Activated naive CD8-positive, alpha-beta T cell treated with anti-CD3 and anti-CD28 coated beads for 36 hours (primary cell): ENCODE measurements around the gene FBL. TPM values are rescaled to one million over a fixed set of nuclear protein-coding genes. Genes with fewer than 3 reads are reported as not detected.

ENCODE experiments used
- DNase-seq: peaks from one replicate; pipeline ENCODE4 v3.0.0; 2021
- H3K27ac Mint-ChIP-seq: one replicate; pipeline ENCODE4 v1.8.0; 2022; ENCODE audit warnings: mild to moderate bottlenecking, moderate library complexity, mixed read lengths
- H3K27me3 Mint-ChIP-seq: one replicate; pipeline ENCODE4 v1.8.0; 2022; ENCODE audit warnings: mild to moderate bottlenecking, mixed read lengths
- H3K36me3 Mint-ChIP-seq: one replicate; pipeline ENCODE4 v1.8.0; 2021; ENCODE audit warnings: mild to moderate bottlenecking, mixed read lengths
- H3K4me1 Mint-ChIP-seq: one replicate; pipeline ENCODE4 v1.8.0; 2021; ENCODE audit warnings: mixed read lengths
- H3K4me3 Mint-ChIP-seq: one replicate; pipeline ENCODE4 v1.8.0; 2022; ENCODE audit warnings: mild to moderate bottlenecking, moderate library complexity, mixed read lengths
- H3K9me3 Mint-ChIP-seq: one replicate; pipeline ENCODE4 v1.8.0; 2022; ENCODE audit warnings: mixed read lengths
- total RNA-seq, 2 experiments: library from RNA; stranded (reverse); gene quantifications; one replicate each; pipeline ENCODE4 v1.2.3, GENCODE V29; 2021

Gene FBL
- total RNA-seq, 2 experiments from 2014 or later, result 925 to 936 TPM

DNA sequence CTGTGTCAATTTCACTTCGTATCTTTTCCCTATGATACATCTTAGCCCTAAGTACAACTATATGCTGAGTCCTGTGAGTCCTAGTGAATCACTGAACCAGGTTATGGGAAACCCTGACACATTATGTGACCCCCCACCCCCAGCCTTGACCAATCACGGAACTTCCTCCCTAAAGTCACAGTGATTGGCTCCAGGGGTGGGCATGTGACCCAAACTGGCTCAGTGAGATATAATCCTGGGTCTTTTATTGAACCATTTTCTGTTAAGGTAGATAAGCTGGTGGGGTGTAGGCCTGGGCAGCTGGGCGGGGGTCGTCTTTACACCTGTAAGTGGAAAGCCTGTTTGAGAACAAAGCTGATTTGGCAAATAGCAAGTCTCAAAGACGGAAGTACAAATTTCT, 19.8 kb upstream of the FBL start:
- Mint-ChIP-seq H3K27me3 (no peaks in the 10 kb centered on the region), H3K4me3 (no peak overlapping the region), H3K36me3 (peaks cover 10% of the 10 kb centered on the region), H3K4me1 (no peaks in the 10 kb centered on the region), H3K9me3 (no peaks in the 10 kb centered on the region), H3K27ac (peak overlapping the region; percentile 25)
- no peak for DNase-seq

DNA sequence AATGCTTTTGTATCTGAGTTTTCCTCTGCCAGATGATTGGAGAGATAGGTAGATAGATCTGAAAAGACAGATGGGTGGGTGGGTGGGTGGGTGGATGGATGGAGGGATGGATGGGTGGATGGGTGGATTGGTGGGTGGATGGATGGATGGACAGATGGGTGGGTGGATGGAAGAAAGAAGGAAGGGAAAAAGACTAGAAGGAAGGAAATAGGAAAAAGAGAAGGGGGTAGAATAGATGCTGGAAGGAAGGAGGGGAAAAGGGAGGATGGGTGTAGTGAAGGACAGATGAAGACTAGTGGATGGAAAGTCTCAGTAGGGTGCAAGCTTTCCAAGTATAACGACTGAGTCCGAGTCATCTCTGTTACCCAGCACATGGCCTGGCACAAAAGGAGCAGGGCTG, 19.0 kb upstream of the FBL start:
- DNase-seq, result no peak
- Mint-ChIP-seq H3K27me3 (no peaks in the 10 kb centered on the region), H3K36me3 (peaks cover 10% of the 10 kb centered on the region), H3K27ac (peak overlapping the region; percentile 3), H3K9me3 (no peaks in the 10 kb centered on the region), H3K4me1 (no peaks in the 10 kb centered on the region), H3K4me3 (no peak overlapping the region)

DNA sequence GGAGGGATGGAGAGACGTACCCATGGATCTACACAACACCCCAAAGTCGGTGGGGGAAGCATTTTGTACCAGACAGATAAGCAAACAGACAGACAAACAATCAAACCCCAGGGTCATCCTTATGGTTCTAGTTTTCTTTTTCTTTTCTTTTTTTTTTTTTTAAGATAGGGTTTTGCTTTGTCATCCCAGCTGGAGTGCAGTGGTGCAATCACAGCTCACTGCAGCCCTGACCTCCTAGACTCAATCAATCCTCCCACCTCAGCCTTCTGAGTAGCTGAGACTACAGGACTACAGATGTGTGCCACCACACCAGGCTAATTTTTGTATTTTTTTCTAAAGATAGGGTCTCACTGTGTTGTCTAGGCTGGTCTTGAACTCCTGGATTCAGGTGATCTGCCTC, 17.9 kb upstream of the FBL start:
- Mint-ChIP-seq H3K36me3 (peaks cover 10% of the 10 kb centered on the region), H3K4me3 (no peak overlapping the region), H3K4me1 (no peaks in the 10 kb centered on the region), H3K27ac (no peak overlapping the region), H3K27me3 (no peaks in the 10 kb centered on the region), H3K9me3 (no peaks in the 10 kb centered on the region)
- no peak for DNase-seq

DNA sequence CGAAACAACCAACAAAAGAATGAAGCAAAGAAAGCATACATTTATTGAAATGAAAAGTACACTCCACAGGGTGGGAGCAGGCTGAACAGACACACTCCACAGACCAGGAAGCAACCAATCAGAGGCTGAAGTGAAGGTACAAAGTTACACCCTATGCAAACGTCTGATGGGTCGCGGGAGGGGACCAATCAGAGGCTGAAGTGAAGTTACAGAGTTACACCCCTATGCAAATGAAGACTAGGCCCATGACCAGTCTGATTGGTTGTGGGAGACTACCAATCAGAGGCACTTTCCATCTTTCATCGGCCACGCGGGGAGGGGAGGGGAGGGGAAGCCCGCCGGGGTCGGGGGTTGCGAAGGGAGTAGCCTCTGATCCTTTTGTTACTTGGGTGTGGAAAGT, 12.4 kb upstream of the FBL start:
- H3K27me3 Mint-ChIP-seq, result no peaks in the 10 kb centered on the region
- peaks cover 4% of the 10 kb centered on the region for H3K36me3 Mint-ChIP-seq
- H3K4me1 Mint-ChIP-seq, result no peaks in the 10 kb centered on the region
- no peak overlapping the region for H3K4me3 Mint-ChIP-seq
- no peak for DNase-seq
- H3K9me3 Mint-ChIP-seq, result no peaks in the 10 kb centered on the region
- H3K27ac Mint-ChIP-seq, result no peak overlapping the region

DNA sequence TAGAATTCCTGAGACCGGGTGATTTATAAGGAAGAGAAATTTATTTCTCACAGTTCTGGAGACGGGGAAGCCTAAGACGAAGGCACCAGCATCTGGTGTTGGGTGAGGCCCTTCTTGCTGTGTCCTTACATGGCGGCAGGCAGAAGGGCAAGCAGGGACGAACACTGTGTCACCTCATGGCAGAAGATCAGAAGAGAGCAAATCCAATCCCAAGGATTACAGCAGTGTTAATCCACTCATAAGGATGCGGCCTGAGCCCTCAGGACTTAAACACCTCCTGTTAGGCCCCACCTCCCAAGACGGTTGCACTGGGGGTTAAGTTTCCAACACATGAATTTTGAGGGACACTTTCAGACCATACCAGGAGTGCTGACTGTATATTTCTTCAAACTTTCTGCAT, 6.7 kb upstream of the FBL start:
- no peaks in the 10 kb centered on the region for H3K9me3 Mint-ChIP-seq
- H3K27ac Mint-ChIP-seq, result no peak overlapping the region
- DNase-seq, result no peak
- no peaks in the 10 kb centered on the region for H3K36me3 Mint-ChIP-seq
- H3K27me3 Mint-ChIP-seq, result no peaks in the 10 kb centered on the region
- H3K4me1 Mint-ChIP-seq, result no peaks in the 10 kb centered on the region
- H3K4me3 Mint-ChIP-seq, result no peak overlapping the region

DNA sequence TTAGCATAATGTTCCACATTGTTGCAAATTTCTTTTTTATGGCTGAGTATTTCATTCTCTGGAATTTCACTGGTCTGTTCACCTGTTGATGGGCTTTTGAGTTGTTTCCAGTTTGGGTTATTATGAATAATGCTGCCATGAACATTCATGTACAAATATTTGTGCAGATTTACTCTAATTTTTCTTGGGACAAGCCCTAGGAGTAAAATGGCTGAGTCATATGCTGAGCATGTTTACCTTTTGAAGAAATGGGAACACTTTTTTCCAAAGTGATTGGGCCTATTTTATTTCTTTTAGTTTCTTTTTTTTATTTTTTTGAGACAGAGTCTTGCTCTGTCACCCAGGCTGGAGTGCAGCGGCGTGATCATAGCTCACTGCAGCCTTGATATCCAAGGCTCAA, 4.7 kb upstream of the FBL start:
- peaks cover 4% of the 10 kb centered on the region for H3K36me3 Mint-ChIP-seq
- H3K27me3 Mint-ChIP-seq, result no peaks in the 10 kb centered on the region
- H3K4me3 Mint-ChIP-seq, result no peak overlapping the region
- peaks cover 10% of the 10 kb centered on the region for H3K4me1 Mint-ChIP-seq
- no peak overlapping the region for H3K27ac Mint-ChIP-seq
- H3K9me3 Mint-ChIP-seq, result no peaks in the 10 kb centered on the region
- no peak for DNase-seq

DNA sequence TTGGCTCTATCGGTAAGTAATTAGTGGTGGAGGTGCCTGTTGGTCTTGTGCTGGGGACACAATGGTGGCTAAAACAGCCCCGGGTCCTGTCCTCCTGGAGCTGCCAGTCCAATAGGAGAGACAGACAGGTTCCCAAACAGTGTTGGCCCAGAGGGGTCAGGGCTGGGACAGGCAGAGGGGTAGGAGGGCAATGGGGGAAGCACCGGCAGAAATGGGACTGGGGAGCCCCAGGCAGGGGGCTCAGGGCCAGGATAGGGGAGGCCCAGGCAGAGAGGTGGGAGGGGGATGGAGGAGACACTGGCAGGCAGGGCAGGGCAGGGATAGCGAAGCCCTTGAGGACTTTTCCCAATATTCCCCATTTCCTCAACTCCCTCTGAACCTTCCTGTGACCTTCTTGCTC, 2.2 kb upstream of the FBL start:
- Mint-ChIP-seq H3K9me3 (no peaks in the 10 kb centered on the region), H3K27me3 (no peaks in the 10 kb centered on the region), H3K27ac (no peak overlapping the region), H3K4me3 (no peak overlapping the region), H3K4me1 (peaks cover 24% of the 10 kb centered on the region), H3K36me3 (peaks cover 24% of the 10 kb centered on the region)
- DNase-seq, result no peak

DNA sequence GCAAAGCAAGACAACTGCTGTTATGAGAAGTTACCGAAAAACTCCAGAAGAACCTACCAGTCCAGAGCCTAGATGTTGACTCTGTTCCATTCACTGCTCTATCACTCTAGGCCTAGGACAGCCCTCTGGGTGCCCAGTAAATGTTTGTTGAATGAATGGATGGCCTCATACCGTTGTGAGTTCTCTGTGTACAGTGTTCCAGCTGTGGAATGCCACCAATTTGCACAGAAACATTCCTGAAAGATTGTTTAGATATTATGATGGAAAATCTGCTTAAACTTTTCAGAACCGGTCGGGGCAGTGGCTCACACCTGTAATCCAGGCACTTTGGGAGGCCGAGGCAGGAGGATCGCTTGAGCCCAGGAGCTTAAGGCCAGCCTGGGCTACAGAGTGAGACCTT, 1.3 kb upstream of the FBL start:
- Mint-ChIP-seq H3K4me3 (no peak overlapping the region), H3K27ac (no peak overlapping the region), H3K27me3 (no peaks in the 10 kb centered on the region), H3K9me3 (no peaks in the 10 kb centered on the region), H3K4me1 (peaks cover 32% of the 10 kb centered on the region), H3K36me3 (peaks cover 29% of the 10 kb centered on the region)
- no peak for DNase-seq

DNA sequence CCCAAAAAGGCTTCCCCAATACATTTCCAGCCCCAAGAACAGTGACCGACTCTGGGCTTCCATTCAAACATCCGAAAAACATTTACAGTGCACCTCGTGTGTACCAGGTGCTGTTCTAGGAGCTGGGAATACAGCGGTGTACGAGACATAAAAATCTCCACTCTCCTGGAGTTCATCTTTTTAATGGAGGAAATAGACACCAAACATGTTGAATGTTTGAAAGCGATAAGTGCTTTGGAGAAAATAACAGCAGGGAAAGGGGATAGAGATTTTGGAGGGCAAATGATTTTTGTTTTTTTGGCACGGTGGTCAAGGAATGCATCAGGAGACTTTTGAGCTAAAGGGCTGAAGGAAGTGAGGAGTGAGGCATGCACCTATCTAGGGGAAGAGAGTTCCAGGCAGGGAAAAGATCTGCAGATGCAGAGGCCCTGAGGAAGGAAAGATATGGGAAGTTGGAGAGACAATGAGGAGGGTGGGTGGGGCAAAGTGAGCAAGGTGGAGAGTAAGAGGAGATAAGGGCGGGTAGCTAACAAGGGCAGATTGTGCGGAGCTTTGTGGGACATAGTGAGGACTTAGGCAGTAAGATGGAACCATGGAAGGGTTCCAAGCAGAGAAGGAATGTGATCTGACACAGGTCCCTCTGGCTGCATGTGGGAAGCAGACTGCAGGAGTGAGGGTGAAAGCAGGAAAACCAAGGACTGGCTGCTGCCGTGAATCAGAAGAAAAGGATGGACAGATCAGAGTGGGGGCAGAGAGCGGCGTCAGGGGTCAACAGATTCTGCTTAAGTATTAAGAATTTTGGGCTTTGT, 703 bp upstream of the FBL start:
- H3K9me3 Mint-ChIP-seq, result no peaks in the 10 kb centered on the region
- H3K4me3 Mint-ChIP-seq, result peak overlapping the region; percentile 96
- peak overlapping the region; percentile 97 for H3K27ac Mint-ChIP-seq
- peaks cover 36% of the 10 kb centered on the region for H3K4me1 Mint-ChIP-seq
- no peak for DNase-seq
- H3K27me3 Mint-ChIP-seq, result no peaks in the 10 kb centered on the region
- H3K36me3 Mint-ChIP-seq, result peaks cover 33% of the 10 kb centered on the region

DNA sequence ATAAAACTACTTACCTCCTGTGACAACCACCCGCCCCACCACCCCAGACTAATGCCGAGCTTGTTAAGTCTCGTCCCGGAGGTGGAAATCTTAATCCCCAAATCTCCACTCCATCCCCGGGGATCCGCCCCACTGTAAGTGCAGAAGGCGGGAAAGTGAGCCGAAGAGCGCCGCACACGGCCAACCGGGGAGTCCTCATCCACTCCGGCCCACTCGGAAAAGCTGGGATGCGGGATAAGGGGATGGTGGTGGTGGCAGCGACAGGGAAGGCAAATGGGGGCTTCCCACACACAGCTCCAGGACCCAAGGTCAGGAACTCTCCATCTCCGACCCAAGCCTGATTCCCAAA, 621 bp downstream of the FBL start:
- H3K27me3 Mint-ChIP-seq, result no peaks in the 10 kb centered on the region
- peak overlapping the region; percentile 96 for H3K4me3 Mint-ChIP-seq
- no peaks in the 10 kb centered on the region for H3K9me3 Mint-ChIP-seq
- DNase-seq, result no peak
- peaks cover 38% of the 10 kb centered on the region for H3K4me1 Mint-ChIP-seq
- H3K36me3 Mint-ChIP-seq, result peaks cover 34% of the 10 kb centered on the region
- peak overlapping the region; percentile 97 for H3K27ac Mint-ChIP-seq

DNA sequence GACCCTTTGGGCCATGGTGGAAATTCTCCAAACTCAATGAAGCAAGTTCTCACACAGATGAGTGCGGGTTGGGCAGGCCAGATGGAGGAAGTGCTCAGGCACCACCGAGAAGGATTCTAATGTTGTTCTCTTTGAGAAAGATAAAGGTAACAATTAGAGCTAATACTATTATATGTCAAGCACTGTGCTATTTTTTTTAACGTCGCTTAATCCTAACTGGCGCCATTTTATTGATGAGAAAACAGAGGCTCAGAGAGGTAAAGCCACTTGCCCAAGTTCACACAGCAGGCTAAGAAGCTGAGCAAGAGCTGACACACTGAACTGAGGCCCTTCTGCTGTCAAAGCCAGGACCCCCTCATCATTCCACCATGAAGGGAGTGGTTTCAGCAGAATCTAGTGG, 1.0 kb downstream of the FBL start:
- H3K27me3 Mint-ChIP-seq, result no peaks in the 10 kb centered on the region
- no peaks in the 10 kb centered on the region for H3K9me3 Mint-ChIP-seq
- H3K4me1 Mint-ChIP-seq, result peaks cover 38% of the 10 kb centered on the region
- peak overlapping the region; percentile 96 for H3K4me3 Mint-ChIP-seq
- H3K27ac Mint-ChIP-seq, result peak overlapping the region; percentile 97
- no peak for DNase-seq
- H3K36me3 Mint-ChIP-seq, result peaks cover 38% of the 10 kb centered on the region

DNA sequence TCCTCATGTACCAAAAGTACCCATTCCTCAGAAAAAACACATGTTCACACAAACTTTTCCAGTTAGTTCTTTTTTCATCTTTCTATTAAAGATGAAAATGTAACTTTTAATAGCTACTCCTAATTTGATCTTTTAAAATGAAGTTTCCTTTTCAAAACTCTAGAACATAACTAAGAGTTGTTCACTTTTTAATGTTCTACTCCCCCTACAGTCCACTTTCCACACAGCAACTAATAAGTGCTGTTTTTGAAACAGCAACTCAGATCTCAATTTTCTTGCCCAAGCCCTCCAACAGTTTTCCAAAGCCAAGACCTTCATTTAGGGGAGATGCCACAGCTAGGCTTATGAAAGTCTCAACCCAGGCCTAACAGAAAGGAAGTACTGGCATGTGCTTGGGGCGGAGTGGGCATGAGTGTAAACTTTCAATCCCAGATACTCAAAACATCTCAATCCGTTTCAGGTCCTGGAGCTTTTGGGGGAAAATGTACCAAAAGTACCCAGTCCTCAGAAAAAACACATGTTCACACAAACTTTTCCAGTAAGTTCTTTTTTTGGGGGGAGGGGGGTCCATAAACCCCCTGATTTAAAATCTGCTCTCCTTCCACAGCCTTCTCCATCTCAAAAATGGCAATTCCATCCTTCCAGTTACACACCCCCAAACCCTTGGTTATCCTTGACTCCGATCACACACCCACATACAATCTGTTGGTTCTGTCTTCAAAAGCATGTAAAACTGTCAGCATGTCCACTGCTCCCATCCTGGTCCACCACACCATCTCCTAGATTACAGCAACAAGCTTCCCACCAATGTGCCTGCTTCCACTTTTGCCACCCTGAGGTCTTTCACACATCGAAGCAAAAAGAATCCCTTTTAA, 2.0 kb downstream of the FBL start:
- H3K9me3 Mint-ChIP-seq, result no peaks in the 10 kb centered on the region
- no peak for DNase-seq
- peaks cover 38% of the 10 kb centered on the region for H3K4me1 Mint-ChIP-seq
- H3K36me3 Mint-ChIP-seq, result peaks cover 41% of the 10 kb centered on the region
- H3K27ac Mint-ChIP-seq, result peak overlapping the region; percentile 97
- no peaks in the 10 kb centered on the region for H3K27me3 Mint-ChIP-seq
- H3K4me3 Mint-ChIP-seq, result peak overlapping the region; percentile 96

DNA sequence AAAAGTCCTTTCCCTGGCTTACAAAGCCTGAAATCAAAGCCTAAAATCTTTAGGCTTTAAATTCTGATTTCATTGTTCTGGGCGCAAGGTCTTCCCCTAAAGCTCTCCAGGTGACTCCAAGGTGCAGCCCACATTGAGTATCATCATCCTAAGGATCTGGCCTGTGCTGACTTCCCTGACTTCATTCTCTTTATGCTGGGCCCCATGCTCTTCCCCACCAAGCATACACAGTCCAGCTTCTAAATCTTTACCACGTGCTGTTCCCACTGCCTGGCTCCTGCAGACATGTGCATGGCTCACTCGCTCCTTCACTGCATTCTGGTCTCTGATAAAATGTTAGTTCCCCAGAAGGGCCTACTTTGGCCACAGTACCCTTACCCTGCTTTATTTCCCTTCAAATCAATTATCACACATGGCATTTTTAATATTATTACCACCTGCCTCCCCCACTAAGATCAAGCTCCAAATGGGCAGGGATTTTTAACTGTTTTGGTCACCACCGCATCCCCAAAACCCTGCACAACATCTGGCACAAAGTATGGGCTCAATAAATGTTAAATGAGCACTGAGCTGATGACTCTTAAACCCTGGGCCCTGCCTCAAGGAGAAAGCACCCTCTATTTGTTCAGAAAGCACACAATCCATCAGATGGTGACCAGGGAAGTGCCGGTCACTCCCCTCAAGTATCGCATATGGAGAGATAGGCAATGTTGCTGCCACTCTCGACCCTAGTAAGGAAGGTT, 3.3 kb downstream of the FBL start:
- Mint-ChIP-seq H3K27ac (peak overlapping the region; percentile 55), H3K4me1 (peaks cover 38% of the 10 kb centered on the region), H3K4me3 (peak overlapping the region; percentile 37), H3K36me3 (peaks cover 45% of the 10 kb centered on the region), H3K9me3 (no peaks in the 10 kb centered on the region), H3K27me3 (no peaks in the 10 kb centered on the region)
- DNase-seq, result no peak

DNA sequence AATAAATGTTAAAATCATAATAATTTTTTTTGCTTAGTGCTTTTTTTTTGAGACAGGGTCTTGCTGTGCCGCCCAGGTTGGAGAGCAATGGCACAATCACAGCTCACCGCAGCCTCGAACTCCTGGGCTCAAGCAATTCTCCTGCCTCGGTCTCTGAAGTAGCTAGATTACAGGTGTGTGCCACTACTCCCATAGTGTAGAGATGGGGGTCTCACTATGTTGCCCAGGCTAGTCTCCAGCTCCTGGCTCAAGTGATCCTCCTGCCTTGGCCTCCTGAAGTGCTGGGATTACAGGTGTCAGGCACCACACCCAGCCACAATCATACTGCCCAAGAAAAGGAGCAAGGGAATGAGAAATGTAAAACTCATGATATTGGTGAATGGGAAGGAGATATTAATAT, 5.1 kb downstream of the FBL start:
- Mint-ChIP-seq H3K36me3 (peaks cover 56% of the 10 kb centered on the region), H3K27me3 (no peaks in the 10 kb centered on the region), H3K4me3 (no peak overlapping the region), H3K4me1 (peaks cover 28% of the 10 kb centered on the region), H3K9me3 (no peaks in the 10 kb centered on the region), H3K27ac (no peak overlapping the region)
- no peak for DNase-seq

DNA sequence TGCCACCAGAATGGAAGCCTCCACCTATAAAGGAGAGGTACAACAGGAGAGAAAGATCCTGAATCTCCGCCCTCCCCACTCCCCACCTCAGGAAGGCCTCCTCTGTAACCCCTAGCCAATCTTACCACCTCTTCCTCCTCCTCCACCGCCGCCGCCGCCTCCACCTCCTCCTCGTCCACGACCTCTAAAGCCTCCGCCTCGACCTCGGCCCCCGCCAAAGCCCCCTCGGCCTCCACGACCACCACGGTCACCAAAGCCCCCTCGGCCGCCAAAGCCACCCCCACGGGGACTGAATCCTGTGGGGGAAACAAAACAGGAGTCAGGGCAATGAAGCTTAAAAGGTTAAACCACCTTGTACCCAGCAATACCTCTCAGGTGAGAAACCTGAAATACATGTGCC, 5.7 kb downstream of the FBL start:
- peaks cover 28% of the 10 kb centered on the region for H3K4me1 Mint-ChIP-seq
- no peaks in the 10 kb centered on the region for H3K27me3 Mint-ChIP-seq
- H3K36me3 Mint-ChIP-seq, result peaks cover 52% of the 10 kb centered on the region
- DNase-seq, result no peak
- H3K9me3 Mint-ChIP-seq, result no peaks in the 10 kb centered on the region
- no peak overlapping the region for H3K4me3 Mint-ChIP-seq
- H3K27ac Mint-ChIP-seq, result peak overlapping the region; percentile 17
